ENCODE data around the gene MPP1.

DNA sequence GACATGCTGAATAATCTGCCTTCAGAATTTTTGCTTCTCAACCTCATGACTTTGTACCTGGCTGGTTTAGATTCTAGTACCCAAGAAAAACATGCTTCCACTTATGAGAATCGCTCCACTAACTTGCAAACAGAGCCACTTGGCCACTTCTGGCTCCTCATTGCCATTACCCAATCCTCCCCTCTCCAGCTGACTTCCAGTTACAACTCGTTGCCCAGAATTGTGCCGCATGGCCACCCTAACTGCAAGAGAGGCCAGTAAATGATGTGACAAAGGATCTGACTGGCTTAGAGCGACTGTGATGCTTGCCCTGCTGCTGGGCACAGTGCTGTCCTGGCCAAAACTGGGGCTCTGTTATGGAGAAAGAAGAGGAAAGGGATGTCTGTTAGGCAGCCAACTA, 46.6 kb downstream of the MPP1 start:
- TF ChIP-seq, protein P1, sequence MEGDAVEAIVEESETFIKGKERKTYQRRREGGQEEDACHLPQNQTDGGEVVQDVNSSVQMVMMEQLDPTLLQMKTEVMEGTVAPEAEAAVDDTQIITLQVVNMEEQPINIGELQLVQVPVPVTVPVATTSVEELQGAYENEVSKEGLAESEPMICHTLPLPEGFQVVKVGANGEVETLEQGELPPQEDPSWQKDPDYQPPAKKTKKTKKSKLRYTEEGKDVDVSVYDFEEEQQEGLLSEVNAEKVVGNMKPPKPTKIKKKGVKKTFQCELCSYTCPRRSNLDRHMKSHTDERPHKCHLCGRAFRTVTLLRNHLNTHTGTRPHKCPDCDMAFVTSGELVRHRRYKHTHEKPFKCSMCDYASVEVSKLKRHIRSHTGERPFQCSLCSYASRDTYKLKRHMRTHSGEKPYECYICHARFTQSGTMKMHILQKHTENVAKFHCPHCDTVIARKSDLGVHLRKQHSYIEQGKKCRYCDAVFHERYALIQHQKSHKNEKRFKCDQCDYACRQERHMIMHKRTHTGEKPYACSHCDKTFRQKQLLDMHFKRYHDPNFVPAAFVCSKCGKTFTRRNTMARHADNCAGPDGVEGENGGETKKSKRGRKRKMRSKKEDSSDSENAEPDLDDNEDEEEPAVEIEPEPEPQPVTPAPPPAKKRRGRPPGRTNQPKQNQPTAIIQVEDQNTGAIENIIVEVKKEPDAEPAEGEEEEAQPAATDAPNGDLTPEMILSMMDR (conservative IDR thresholded peaks at IDR 0.05; ENCODE audit: low read length) = no peak
- no peak for TF ChIP-seq EZH2phosphoT487 (IDR thresholded peaks at IDR 0.05; ENCODE audit: borderline replicate concordance)

Measured in Loucy (cell line).